GM18526 (cell line): ENCODE results near the gene HDAC9.

Experiments used
- POLR2A ChIP-seq: IDR thresholded peaks from 3 replicates; pipeline ENCODE4 v1.6.1; 2011; ENCODE audit not compliant: insufficient read length; ENCODE audit errors: extremely low read depth

HDAC9 gene

DNA sequence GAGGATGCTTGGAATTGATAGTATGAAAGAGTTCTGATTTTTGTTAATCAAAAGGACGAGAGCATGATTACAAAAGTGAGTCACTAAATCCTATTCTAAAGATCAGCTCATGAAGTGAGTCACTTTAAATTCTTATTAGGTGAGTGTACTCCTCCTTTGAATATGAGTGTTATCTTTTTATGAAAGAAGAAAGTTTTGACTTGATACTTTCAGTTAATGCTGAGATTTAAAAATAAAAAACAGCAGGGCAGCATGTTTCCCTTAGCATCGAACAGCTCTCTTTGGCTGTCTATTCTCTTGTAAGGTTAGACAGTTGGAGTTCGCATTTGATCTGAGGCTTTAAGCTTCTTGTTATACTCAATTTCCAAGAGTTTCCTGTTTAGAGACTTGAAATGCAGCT is 399.9 kb downstream of the HDAC9 start:
- TF ChIP-seq POLR2A, result no peak

DNA sequence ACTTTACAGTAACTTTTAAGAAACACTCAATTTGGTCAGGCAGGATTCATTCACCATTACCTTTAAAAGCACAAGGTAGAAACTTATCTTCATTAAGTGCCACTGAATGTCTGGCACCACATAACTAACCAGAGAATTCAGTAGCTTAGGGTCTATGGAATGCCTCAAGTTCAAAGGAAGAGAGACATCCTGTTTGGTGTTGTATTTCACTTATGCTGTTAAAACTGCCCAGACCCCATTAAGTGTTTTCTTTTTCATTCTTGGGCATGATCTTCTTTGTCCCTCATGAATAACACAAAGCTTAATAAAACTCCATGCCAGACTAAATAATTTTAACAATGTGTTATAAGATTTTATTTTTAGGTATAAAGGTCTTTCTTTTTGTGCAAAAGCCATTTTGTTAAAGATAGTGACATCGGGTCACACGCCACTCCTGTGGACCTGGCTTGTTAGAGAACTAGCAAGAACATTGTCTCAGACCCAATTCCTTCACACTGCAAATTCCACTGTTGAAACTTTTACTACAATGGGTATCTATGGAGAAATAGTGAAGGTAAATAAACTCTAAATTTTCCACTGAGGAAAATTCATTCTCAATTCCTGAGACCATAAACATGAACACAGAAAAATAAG is 400.9 kb downstream of the HDAC9 start:
- no peak for TF ChIP-seq POLR2A

DNA sequence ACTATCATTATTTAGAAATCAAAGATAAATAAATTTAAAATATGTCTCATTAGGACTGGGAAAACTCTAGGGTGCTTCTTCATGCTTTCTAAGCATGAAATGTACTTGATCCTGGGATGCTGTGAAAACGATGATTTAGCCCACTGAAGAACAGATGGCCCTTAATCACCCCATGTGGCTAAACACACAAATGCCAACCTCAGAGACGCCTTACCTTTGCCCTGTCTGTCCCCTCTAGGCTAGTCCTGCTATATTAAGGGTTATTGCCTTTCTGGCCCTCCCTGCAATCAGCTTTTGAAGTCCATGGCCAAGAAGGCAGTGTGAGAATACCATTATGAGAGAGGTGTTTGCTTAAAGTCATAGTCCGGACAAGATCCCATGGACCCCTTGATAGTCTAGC is 404.7 kb downstream of the HDAC9 start:
- TF ChIP-seq POLR2A, result no peak

DNA sequence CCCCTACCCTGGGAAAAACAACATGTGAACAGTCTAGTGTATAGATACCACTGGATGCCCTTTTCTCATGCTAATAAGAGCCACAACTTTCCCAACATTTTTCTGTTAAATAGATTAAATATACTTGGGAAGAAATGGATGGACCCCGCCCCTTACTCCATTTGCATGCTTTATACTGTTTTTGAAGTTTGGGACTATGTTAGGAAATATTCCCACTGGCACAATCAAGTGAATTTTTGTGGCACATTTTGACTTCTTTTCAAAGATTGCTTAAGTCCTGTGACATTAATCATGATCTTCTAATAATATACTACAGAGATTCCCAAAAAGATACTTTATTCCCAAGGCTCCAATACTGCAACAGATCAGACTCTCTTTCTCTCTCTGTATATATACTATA is 405.3 kb downstream of the HDAC9 start:
- no peak for TF ChIP-seq POLR2A

DNA sequence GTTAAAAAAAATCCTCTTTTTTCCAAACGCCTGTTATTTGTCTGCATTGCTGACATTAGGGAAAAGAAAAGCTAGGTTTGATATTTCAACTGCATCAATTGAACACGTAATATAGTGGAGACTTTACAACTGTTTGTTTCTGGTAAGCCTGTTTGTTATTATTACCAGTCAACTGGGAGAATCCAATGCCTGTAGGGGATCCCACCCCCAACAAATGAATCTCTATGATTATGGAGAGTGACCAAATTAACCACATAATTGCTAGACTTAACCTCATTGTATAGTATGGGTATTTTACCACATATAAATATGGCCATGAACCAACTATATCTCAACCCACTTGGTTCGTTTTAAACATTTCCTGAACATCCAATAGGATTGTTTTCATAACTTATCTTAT is 405.8 kb downstream of the HDAC9 start:
- TF ChIP-seq POLR2A, result no peak

DNA sequence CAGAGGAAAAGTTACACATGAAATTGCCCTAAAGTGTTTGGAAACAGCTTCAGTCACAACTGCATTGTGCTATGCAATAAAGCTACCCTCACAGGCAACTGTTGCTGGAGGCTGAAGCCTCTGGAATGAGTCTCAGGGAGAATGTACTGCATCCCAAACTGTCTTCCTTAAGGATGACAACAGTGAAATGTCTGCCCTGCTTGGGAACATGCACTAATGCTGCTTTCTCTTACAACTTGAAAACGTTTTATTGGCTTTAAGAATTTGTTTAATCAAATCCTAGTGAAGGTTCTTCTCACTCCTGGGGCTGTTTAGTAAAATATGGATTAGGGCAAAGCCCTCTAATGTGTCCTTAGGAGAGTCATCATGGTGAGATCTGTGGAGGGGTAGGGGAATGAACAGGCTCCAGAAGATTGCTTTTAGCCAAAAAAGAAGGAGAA is 406.5 kb downstream of the HDAC9 start:
- TF ChIP-seq POLR2A, result no peak

DNA sequence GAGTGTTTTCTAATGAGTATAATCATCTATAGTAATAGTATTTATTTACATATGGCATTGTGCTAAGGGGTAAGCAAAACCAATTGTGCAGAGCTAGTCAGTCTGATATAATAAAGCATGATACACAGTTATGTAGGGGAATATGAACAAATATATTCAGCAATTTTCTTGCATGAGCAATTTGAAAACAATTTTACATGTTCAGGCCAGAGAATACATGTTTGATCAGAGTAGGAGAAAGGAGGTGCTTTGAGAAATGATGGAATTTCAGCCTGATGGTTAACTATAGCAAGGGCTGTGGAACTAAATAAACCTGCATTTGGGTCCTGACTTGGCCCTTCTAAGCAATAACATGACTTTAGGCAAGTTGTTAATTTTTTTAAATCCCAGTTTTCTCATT is 407.3 kb downstream of the HDAC9 start:
- no peak for TF ChIP-seq POLR2A

DNA sequence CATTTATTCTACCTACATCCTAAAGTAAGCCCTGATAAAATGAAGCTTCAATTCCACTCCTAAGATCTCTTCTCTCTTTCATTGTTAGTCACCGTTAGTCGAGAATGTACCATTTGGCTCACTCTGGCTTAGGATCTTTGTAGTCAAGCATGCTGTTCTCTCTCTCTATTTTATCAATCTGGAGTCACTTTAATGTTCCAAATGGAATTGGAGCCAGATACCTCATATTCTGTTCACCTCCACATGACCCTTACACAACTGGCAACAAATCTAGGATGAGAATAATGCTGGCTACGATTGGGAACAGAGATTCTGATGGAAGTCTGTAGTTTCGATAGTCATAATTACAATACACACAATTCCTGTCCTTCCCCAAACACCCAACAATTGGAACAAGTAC is 408.1 kb downstream of the HDAC9 start:
- no peak for TF ChIP-seq POLR2A

DNA sequence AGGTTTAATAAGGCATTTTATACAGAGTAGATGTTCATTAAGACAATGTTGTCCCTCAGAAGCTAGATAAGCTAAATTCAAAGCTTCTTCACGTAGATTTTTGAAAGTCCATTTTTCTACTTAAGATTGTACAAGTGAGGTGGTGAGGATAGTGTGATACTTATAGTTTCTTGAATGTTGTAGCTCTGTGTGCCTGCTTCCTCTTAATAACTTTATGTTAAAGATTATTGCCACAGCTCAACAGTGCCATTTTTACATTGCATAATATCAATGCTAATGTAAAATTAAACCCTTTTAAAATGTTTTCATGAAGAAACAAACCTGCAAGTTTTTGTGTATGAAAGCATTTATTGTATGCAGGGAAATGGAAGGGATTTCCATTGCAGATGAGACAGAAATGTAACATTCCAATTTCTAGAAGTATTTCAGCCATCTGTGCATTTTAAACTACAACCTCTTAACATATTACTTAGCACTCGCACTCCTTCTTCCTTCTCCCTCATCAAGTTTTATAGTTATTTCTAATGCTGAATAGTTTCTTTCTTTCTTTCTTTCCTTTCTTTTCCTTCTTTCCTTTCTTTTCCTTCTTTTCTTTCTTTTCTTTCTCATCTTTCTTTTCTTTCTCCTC is 409.9 kb downstream of the HDAC9 start:
- TF ChIP-seq POLR2A, result no peak

DNA sequence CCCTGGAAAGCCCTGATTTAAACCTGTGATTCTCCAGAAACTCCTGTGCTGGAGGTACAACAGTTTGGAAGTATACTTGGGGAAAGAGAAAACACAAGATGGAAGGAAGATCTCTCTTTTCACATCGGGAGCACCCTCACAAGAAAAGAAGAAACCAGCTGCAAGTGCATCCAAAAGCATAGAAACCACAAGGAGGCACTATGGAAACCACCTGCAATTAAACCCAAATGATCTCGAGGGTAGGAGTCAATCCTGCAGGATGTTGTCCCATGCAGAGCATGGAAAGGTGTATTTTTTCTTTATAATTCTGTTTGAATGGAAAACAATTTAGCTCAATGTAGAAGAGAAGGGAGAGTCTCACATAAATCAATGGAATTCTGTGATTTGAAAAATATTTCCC is 411.4 kb downstream of the HDAC9 start:
- no peak for TF ChIP-seq POLR2A

DNA sequence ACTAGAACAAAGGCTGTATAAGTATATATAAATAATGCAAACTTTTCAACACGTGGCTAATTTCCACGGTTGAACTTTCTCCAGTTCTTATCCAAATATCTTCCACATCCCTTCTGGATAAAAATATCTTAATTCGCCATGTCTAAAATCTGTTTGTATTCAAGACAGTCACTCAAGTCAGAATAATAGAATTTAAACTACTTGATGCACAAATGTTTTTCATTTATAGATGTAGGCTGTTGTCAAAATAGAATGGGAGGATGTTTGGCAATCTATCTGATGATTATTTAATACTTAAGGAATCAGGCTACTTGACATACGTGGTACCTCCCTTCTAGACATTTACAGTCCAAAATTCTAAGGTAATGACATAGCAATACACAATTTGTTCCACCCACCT is 417.6 kb downstream of the HDAC9 start:
- TF ChIP-seq POLR2A, result no peak

DNA sequence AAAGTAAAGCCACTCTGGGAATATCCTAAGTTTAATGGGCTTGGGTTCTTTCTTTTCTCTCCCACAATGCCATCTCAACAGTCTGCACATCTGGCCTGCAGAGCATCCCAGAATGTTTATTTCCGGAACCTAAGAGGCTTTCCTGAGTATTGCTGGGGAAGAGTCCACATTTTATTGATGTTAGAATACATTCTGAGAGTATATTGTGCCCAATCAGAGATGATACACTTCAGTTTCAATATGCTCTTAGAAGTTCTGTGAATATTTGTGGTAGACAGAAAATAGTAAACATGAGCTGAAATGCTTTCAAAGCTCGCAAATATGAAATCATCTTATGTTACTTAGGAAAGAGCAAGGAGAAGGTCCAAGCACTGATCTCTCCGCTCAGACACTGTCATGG is 421.3 kb downstream of the HDAC9 start:
- no peak for TF ChIP-seq POLR2A

DNA sequence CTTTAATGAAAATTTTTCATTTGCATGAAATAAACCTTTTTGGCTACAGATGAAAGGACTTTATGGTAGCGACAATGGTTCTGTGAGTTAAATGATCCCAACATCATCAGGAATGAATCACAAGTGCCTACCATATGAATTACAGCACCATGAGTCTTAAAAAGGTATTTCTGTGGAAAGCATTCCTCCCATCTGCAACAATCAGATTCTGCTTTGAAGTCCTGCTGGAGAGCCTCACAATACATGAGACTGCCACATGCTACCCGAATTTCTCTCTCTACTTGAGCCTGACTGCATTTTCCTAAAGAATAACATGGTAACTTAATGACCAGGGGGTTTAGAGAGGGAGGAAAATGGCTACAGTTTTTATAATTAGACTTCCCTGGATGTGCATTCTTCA is 431.6 kb downstream of the HDAC9 start:
- TF ChIP-seq POLR2A, result no peak

DNA sequence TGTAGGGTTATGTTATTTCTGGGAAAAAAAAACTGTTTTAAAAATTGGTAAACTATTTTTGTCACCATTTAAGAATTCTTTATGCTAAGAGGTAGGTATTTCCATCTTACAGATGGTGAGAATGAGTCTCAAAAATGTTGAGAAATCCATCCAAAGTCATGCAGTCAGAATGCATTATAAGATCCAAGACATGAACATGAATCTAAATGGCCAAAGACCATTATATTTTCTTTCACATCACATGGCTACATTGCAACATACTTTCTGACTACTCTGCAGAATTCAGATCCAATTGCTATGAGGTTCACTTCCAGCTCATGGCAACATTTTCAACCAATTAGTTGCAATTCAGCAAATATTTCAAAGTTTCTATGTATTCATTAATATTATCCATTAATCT is 440.7 kb downstream of the HDAC9 start:
- no peak for TF ChIP-seq POLR2A

DNA sequence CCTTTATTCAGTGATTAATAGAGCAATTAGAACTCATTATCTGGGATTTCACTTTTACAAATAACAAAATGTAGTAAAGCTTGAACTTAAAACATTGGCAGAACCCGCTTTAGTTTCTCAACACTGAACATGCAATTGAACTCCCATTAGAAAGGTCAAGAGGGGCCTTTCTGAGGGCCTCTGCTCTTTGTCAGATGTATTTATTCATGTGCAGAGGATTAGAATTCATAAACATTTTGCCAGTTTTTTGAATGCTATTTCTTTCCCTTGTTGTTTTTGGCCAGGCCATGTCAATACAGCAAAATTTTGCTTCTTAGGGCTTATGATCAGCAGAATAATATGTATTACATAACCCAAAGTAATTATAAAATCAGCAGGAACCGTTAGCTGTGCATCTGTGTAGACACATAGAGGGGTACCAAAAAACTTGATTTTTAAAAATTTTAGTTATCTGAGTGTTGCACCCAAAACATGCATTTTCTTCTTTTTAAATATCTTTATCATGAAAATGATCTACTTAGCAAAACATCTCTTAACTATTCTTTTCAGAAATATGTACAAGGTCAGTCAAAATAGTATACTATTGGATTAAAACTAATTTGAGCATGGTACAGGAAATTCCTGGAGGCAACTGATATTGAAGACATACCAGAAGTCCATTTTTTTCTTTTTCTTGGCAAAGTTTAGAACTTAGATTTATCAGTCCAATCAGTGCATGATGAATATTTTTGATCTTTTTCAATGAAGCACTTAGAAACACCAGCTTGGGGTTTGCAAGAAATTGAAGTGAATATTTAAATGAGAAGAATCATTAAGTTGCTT is 444.4 kb downstream of the HDAC9 start:
- TF ChIP-seq POLR2A, result no peak

DNA sequence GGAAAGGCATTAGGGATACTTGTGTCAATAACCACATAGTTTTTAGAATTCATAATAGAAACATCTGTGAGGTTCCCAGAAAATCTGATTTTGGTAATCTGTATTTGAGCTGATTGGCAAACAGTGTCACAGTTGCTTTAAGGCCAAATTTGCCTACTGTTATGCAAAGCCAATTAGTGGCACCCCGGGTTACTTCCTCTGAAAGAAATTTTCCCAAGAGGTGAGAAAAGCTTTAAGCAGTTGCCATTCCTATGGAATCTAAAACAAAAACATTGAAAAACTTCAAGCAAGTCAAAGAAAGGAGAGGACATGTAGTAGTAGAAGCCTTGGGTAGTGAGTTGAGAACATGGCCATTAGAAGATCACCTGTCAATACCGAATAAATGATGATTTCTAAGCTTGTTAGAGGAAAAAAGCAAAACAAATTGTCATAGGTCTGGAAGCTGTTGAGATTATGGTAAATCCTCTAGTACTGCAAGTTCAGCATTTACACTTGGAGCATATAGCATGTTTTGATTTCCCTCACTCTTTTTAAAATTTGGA is 445.1 kb downstream of the HDAC9 start:
- TF ChIP-seq POLR2A, result no peak
